SH-SY5Y (cell line): ENCODE measurements around the gene EDIL3.

Experiments
- GATA2 ChIP-seq: IDR thresholded peaks from 2 replicates; pipeline ENCODE4 v1.6.1; 2011; ENCODE audit warnings: mild to moderate bottlenecking, low read depth, low read length
- GATA3 ChIP-seq: IDR thresholded peaks from 2 replicates; pipeline ENCODE4 v1.6.1; 2011; ENCODE audit warnings: low read depth, mild to moderate bottlenecking, low read length, moderate library complexity

DNA sequence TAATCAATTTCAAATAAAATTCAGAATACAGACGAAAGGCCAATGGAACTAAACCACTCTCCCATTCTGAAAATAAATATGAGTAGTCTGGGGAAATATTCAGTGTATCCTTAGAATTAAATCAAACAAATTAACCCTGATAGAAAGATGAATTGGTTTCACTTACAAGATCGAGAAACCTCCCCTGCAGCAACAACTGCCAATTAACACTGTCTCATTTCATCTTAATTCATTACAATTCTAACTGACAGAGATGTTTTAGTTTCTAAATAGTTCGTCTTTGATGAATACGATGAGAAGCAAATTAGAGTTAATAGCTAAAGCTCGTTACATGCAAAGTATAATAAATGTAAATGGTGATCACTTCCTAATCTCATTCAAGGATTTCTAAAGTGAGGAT is 247.1 kb downstream of the EDIL3 start:
- no peak for TF ChIP-seq GATA3
- no peak for TF ChIP-seq GATA2
